HepG2 (cell line): ENCODE data around the gene ZNF846. TPM values are rescaled to one million over a fixed set of nuclear protein-coding genes. Genes with fewer than 3 reads are reported as not detected.
A peak's percentile ranks its signal among the peaks of the same experiment; 100 is the strongest.

Source experiments
- ATAC-seq: fragments of 200-7000 bp; cut with Tn5 transposase; 3 replicates; pipeline ENCODE4 v1.9.1; 2020; ENCODE audit warnings: mild to moderate bottlenecking, moderate library complexity
- BruUV-seq: library from RNA; stranded (reverse); fragments of 400-500 nt; replicated peaks from 2 replicates; lab custom pipeline; 2021; lab: Mats Ljungman, UMichigan
- CTCF ChIA-PET: fragments of 300-600 bp; formaldehyde crosslinking; extraction: SDS; loops from one replicate; lab custom pipeline; 2021; ENCODE audit warnings: low total read pairs, inconsistent platforms, low intra/inter-chr PET ratio; lab: Yijun Ruan, JAX
- POLR2A ChIA-PET: fragments of 350-600 bp; sonication (Branson Sonifier 250); formaldehyde crosslinking; loops from one replicate; lab custom pipeline; 2020; ENCODE audit warnings: antibody characterized with exemption, inconsistent platforms; lab: Yijun Ruan, JAX
- DNase-seq: peaks from one replicate; pipeline ENCODE4 v3.0.0-alpha.2; 2015; ENCODE audit warnings: low spot score
- FAIRE-seq: peaks from 3 replicates; lab custom pipeline; 2011; peaks lifted over from hg19 to GRCh38; lab: Jason Lieb, UNC
- H2AFZ ChIP-seq: one replicate; pipeline ENCODE4 v1.6.1; 2011; ENCODE audit warnings: low read length, inconsistent platforms
- H3K27ac ChIP-seq: fragments of 300-600 bp; 3 replicates; pipeline ENCODE4 v1.8.0; 2011; ENCODE audit warnings: mixed run types, mild to moderate bottlenecking, mixed read lengths, low read length, inconsistent platforms; ENCODE audit not compliant: insufficient read depth; ENCODE audit errors: extremely low read length
- H3K27me3 ChIP-seq, 2 experiments: fragments of 200-600 bp in 1 of 2; 2 replicates in 1 of 2; 3 replicates in 1 of 2; pipeline versions ENCODE4 v1.6.0 to v1.8.0; 2011; ENCODE audit warnings: low read length in 2 of 2, mild to moderate bottlenecking in 2 of 2, moderate library complexity in 2 of 2, inconsistent platforms in 1 of 2; ENCODE audit not compliant: insufficient read depth in 2 of 2, control insufficient read depth in 1 of 2
- H3K36me3 ChIP-seq, 2 experiments: fragments of 200-600 bp in 1 of 2; replicated peaks in 1 of 2; 2 replicates in 1 of 2; 3 replicates in 1 of 2; pipeline versions ENCODE4 v1.5.1 to v1.8.0; 2011; ENCODE audit warnings: low read length in 2 of 2, inconsistent platforms in 1 of 2; ENCODE audit not compliant: insufficient read depth in 2 of 2, control insufficient read depth in 1 of 2
- H3K4me1 ChIP-seq: 2 replicates; pipeline ENCODE4 v1.5.1; 2012; ENCODE audit warnings: low read length, inconsistent platforms; ENCODE audit not compliant: insufficient read depth
- H3K4me2 ChIP-seq: 2 replicates; pipeline ENCODE4 v1.6.0; 2011; ENCODE audit warnings: low read depth, low read length, inconsistent platforms
- H3K4me3 ChIP-seq, 3 experiments: fragments of 200-600 bp in 1 of 3; sonication (generic), shearing (Covaris generic) in 1 of 3; replicated peaks in 1 of 3; 2 replicates each; pipeline ENCODE4 v1.5.1; 2011 to 2016; ENCODE audit warnings: low read length in 3 of 3, inconsistent platforms in 2 of 3, low read depth in 2 of 3, mild to moderate bottlenecking in 2 of 3, control low read depth in 1 of 3, mixed read lengths in 1 of 3; ENCODE audit not compliant: insufficient read depth in 1 of 3
- H3K79me2 ChIP-seq: one replicate; pipeline ENCODE4 v1.6.1; 2011; ENCODE audit warnings: low read length, inconsistent platforms; ENCODE audit not compliant: insufficient read depth
- H3K9ac ChIP-seq: 2 replicates; pipeline ENCODE4 v1.6.0; 2011; ENCODE audit warnings: mild to moderate bottlenecking, low read depth, low read length, inconsistent platforms; ENCODE audit not compliant: insufficient read depth
- H3K9me3 ChIP-seq: 2 replicates; pipeline ENCODE4 v1.5.1; 2012; ENCODE audit warnings: mild to moderate bottlenecking, low read length
- H4K20me1 ChIP-seq: 2 replicates; pipeline ENCODE4 v1.6.0; 2011; ENCODE audit warnings: inconsistent platforms, mild to moderate bottlenecking, low read length, moderate library complexity; ENCODE audit not compliant: insufficient read depth
- FOXC1 ChIP-seq: sonication (generic); formaldehyde crosslinking; IDR thresholded peaks from 2 replicates; pipeline ENCODE4 v1.8.0; 2022; ENCODE audit warnings: mild to moderate bottlenecking, missing genetic modification reagents, borderline replicate concordance
- LCORL ChIP-seq, 2 experiments: fragments of 450-650 bp in 1 of 2; sonication (generic) in 1 of 2; formaldehyde crosslinking in 1 of 2; IDR thresholded peaks; 2 replicates each; pipeline versions ENCODE4 v1.5.0 to v1.6.1; 2017 to 2020; ENCODE audit warnings: antibody characterized with exemption in 1 of 2, missing genetic modification reagents in 1 of 2
- NKX3-1 ChIP-seq: sonication (generic); formaldehyde crosslinking; IDR thresholded peaks from 2 replicates; pipeline ENCODE4 v1.5.0; 2020; ENCODE audit warnings: missing genetic modification reagents
- PAX8 ChIP-seq: sonication (generic); formaldehyde crosslinking; IDR thresholded peaks from 2 replicates; pipeline ENCODE4 v1.8.0; 2022; ENCODE audit warnings: mild to moderate bottlenecking, missing genetic modification reagents, borderline replicate concordance
- SIX1 ChIP-seq: sonication (generic); formaldehyde crosslinking; IDR thresholded peaks from 2 replicates; pipeline ENCODE4 v1.4.0; 2020; ENCODE audit warnings: missing genetic modification reagents, borderline replicate concordance
- THAP8 ChIP-seq: sonication (generic); formaldehyde crosslinking; IDR thresholded peaks from 2 replicates; pipeline ENCODE4 v1.5.1; 2020; ENCODE audit warnings: missing genetic modification reagents, mild to moderate bottlenecking, borderline replicate concordance
- TRIM24 ChIP-seq: sonication (generic); formaldehyde crosslinking; IDR thresholded peaks from 2 replicates; pipeline ENCODE4 v1.8.0; 2022; ENCODE audit warnings: mild to moderate bottlenecking, missing genetic modification reagents
- ZBTB25 ChIP-seq: IDR thresholded peaks from 2 replicates; pipeline ENCODE4 v1.6.1; 2018; ENCODE audit warnings: missing genetic modification reagents
- ZMYM2 ChIP-seq: sonication (generic); formaldehyde crosslinking; IDR thresholded peaks from 2 replicates; pipeline ENCODE4 v1.8.0; 2022; ENCODE audit warnings: mild to moderate bottlenecking, missing genetic modification reagents
- ZNF615 ChIP-seq: sonication (generic); formaldehyde crosslinking; IDR thresholded peaks from 2 replicates; pipeline ENCODE4 v1.5.0; 2020; ENCODE audit warnings: mild to moderate bottlenecking, missing genetic modification reagents, borderline replicate concordance
- WGBS: methylation state at CpG from one replicate; pipeline ENCODE4 v1.1.6; 2017; ENCODE audit warnings: low lambda C conversion rate; 5-methylcytosine and 5-hydroxymethylcytosine counted together
- in situ Hi-C: cut with HindIII; loops from 2 replicates; pipeline ENCODE4 v1.10.0; 2017; ENCODE audit warnings: low pct_unique_long_range_greater_than_20kb; ENCODE audit not compliant: extremely low pct_ligation_motif_present
- intact Hi-C: fragments of 100-400 bp; cut with micrococcal nuclease; formaldehyde crosslinking; loops from one replicate; pipeline ENCODE4 v1.10.0; 2022; ENCODE audit not compliant: unreplicated experiment
- polyA plus RNA-seq, 8 experiments: library from polyadenylated mRNA; depleted of rRNA in 3 of 8; stranded (reverse) in 7 of 8; unstranded in 1 of 8; fragments of >200 nt; fragmentation: Illumina TruSeq in 4 of 8; extraction: Trizol in 4 of 8; gene quantifications; 2 replicates each; pipeline versions ENCODE4 v1.2.1 to v1.2.3, GENCODE V29; 2011 to 2016; ENCODE audit warnings: low read depth in 4 of 8, missing spikeins in 1 of 8, mixed read lengths in 1 of 8; ENCODE audit not compliant: insufficient read depth in 1 of 8
- total RNA-seq, 5 experiments: library from RNA; depleted of rRNA; stranded (reverse); fragments of >200 nt; fragmentation: Illumina TruSeq; extraction: Trizol; gene quantifications; 2 replicates each; pipeline ENCODE4 v1.2.3, GENCODE V29; 2016; ENCODE audit warnings: low read depth in 1 of 5
- TF ChIP-seq, protein P1 (sequence below): sonication (generic); formaldehyde crosslinking; IDR thresholded peaks from 2 replicates; pipeline ENCODE4 v1.4.0; 2020; ENCODE audit warnings: missing genetic modification reagents, borderline replicate concordance
- TF ChIP-seq, protein P2 (sequence below): IDR thresholded peaks from 2 replicates; pipeline ENCODE4 v1.6.1; 2016; ENCODE audit warnings: mild to moderate bottlenecking, missing biosample characterization, missing genetic modification reagents
- TF ChIP-seq, protein P3 (sequence below): IDR thresholded peaks from 2 replicates; pipeline ENCODE4 v1.6.1; 2016; ENCODE audit warnings: mild to moderate bottlenecking

Gene ZNF846
- total and polyA plus RNA-seq, 2 of the 13 experiments (the other 11 are each of a cell fraction or from before 2014, with no cell fraction given) = 4.8 to 5.4 TPM

DNA sequence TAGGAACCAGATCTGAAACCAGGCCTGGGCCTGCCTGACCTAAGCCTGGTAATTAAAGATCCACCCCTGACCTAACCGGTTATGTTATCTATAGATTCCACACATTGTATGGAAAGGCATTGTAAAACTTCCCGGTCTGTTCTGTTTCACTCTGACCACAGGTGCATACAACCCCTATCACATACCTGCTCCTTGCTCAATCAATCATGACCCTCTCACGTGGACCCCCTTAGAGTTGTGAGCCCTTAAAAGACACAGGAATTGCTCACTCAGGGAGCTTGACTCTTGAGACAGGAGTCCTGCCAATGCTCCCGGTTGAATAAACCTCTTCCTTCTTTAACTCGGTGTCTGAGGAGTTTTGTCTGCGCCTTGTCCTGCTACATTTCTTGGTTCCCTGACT lies 66.4 kb downstream of the ZNF846 start:
- H3K9ac ChIP-seq = no peak overlapping the region
- no peak for DNase-seq
- in situ Hi-C loops (no loop called here), intact Hi-C loops (no loop called here)
- no peak overlapping the region for H3K27ac ChIP-seq
- ChIA-PET CTCF (no interaction called here), POLR2A (no interaction called here)
- H2AFZ ChIP-seq = no peak overlapping the region
- H3K4me2 ChIP-seq = peak overlapping the region; percentile 42; the same call in 1 of the 2 replicates
- H3K27me3 ChIP-seq = no peaks in the 10 kb centered on the region; a peak in 1 of 5 replicates
- no peaks in the 10 kb centered on the region for H3K79me2 ChIP-seq
- no TSS peak for BruUV-seq
- WGBS = 56% methylated on average over 6 of the region's 6 CpGs
- H3K36me3 ChIP-seq = no peaks in the 10 kb centered on the region
- no peaks in the 10 kb centered on the region for H3K9me3 ChIP-seq
- no peak for FAIRE-seq
- H3K4me1 ChIP-seq = 0 out of 2 replicates have a peak, but pooled peaks cover 7% of the 10 kb centered on the region
- no peak overlapping the region for H3K4me3 ChIP-seq
- ATAC-seq = no peak
- no peaks in the 10 kb centered on the region for H4K20me1 ChIP-seq
- TF ChIP-seq THAP8 (CRISPR knock-in tag) (no peak), SIX1 (no peak), ZBTB25 (CRISPR knock-in tag) (no peak), PAX8 (no peak), LCORL (IDR thresholded peaks at IDR 0.05) (no peak), LCORL (CRISPR knock-in tag; IDR thresholded peaks at IDR 0.05) (no peak), ZMYM2 (CRISPR knock-in tag) (no peak), NKX3-1 (CRISPR knock-in tag) (no peak), ZNF615 (no peak), FOXC1 (CRISPR knock-in tag) (no peak), TRIM24 (CRISPR knock-in tag) (no peak)
- TF ChIP-seq, protein P1, sequence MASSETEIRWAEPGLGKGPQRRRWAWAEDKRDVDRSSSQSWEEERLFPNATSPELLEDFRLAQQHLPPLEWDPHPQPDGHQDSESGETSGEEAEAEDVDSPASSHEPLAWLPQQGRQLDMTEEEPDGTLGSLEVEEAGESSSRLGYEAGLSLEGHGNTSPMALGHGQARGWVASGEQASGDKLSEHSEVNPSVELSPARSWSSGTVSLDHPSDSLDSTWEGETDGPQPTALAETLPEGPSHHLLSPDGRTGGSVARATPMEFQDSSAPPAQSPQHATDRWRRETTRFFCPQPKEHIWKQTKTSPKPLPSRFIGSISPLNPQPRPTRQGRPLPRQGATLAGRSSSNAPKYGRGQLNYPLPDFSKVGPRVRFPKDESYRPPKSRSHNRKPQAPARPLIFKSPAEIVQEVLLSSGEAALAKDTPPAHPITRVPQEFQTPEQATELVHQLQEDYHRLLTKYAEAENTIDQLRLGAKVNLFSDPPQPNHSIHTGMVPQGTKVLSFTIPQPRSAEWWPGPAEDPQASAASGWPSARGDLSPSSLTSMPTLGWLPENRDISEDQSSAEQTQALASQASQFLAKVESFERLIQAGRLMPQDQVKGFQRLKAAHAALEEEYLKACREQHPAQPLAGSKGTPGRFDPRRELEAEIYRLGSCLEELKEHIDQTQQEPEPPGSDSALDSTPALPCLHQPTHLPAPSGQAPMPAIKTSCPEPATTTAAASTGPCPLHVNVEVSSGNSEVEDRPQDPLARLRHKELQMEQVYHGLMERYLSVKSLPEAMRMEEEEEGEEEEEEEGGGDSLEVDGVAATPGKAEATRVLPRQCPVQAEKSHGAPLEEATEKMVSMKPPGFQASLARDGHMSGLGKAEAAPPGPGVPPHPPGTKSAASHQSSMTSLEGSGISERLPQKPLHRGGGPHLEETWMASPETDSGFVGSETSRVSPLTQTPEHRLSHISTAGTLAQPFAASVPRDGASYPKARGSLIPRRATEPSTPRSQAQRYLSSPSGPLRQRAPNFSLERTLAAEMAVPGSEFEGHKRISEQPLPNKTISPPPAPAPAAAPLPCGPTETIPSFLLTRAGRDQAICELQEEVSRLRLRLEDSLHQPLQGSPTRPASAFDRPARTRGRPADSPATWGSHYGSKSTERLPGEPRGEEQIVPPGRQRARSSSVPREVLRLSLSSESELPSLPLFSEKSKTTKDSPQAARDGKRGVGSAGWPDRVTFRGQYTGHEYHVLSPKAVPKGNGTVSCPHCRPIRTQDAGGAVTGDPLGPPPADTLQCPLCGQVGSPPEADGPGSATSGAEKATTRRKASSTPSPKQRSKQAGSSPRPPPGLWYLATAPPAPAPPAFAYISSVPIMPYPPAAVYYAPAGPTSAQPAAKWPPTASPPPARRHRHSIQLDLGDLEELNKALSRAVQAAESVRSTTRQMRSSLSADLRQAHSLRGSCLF = no peak
- TF ChIP-seq, protein P2, sequence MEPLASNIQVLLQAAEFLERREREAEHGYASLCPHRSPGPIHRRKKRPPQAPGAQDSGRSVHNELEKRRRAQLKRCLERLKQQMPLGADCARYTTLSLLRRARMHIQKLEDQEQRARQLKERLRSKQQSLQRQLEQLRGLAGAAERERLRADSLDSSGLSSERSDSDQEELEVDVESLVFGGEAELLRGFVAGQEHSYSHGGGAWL = no peak
- TF ChIP-seq, protein P3, sequence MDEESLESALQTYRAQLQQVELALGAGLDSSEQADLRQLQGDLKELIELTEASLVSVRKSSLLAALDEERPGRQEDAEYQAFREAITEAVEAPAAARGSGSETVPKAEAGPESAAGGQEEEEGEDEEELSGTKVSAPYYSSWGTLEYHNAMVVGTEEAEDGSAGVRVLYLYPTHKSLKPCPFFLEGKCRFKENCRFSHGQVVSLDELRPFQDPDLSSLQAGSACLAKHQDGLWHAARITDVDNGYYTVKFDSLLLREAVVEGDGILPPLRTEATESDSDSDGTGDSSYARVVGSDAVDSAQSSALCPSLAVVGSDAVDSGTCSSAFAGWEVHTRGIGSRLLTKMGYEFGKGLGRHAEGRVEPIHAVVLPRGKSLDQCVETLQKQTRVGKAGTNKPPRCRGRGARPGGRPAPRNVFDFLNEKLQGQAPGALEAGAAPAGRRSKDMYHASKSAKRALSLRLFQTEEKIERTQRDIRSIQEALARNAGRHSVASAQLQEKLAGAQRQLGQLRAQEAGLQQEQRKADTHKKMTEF (CRISPR knock-in tag) = no peak
